HG03432 (cell line): ENCODE measurements around the gene MAST2.
"Not testable (repeated sequence)": the region's sequence is repeated elsewhere in the genome, so short reads cannot be mapped to it uniquely, and the experiment has no call there.

Experiments used
- ATAC-seq: cut with Tn5 transposase; IDR thresholded peaks from one replicate; pipeline ENCODE4 v1.9.1; 2021; ENCODE audit warnings: mild to moderate bottlenecking, moderate library complexity; ENCODE audit not compliant: unreplicated experiment

The MAST2 gene

DNA sequence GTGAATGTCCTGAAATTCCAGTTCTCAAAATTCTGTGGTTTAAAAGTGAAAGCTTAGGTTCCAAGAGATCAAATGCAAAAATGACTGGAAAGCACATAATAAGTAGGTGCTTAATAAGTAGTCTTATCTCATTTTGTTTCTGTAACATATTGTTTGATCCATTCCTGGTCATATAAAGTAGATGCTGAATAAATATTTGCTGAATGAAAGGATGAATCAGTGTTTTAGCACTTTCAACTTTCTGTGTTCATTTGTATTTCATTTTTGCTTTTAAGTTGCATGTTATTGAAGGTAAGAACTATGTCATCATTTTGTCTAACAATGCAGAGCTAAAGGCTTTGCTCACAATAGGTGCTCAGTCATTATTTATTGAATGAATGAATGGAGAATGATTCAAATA, 6.3 kb downstream of the MAST2 start:
- ATAC-seq = no peak

DNA sequence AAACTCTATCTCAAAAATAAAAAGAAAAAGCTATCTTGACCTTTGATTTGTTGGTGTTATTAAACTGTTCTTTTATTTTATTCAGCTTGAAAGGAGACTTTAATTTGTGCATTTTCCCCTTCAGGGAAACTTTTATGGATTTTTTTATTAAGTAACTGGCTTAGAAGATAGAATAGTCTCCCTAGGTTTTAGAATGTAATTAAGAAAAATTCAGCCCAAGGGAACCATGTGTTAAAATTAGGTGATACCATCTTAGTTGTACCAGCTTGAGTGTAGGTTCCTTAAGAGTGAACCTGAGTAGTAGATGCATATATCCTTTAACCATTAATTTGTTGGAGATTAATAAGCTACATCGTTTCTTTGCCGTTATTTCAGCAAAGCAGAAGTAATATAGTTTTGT, 11.4 kb downstream of the MAST2 start:
- no peak for ATAC-seq

DNA sequence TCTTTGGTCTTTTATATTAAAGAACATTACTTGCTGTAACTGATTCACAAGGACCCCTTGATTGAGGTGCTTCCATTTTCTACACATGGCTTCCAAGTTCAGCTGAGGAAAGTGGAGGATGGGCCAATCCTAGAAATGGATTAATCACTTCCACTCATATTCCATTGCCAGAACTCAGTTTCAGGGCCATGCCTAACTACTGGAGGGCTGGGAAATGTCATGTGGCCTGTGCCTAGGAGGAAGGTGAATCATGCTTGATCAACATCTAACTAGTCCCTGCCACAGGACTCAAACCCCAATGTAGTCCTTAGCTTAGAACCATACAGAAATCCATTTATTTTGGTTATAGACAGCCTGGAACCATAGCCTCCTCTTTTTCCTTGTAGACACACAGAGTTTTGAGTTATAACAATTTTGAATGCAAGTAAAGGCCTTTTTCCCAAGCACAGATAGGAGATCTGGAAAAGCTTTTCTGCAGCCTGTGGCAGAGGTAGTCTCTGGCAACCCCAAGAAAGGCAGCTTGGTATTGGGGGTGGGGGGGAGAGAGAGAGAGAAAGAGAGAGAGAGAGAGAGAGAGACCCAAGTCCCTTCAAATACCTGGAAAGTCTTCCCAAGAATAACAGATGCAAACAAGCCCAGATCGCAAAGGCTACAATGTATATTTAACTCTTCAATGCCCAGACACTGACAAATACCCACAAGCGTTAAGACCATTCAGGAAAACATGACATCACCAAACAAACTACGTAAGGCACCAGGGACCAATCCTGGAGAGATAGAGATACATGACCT, 12.5 kb downstream of the MAST2 start:
- no peak for ATAC-seq

GRCh38 chr1:45820173-45820572, 16.8 kb downstream of the MAST2 start:
- no peak for ATAC-seq

- no peak for ATAC-seq
These were observed 17.4 kb downstream of the MAST2 start for GRCh38 chr1:45820788-45821187.

- ATAC-seq = no peak
These were observed 19.2 kb downstream of the MAST2 start for GRCh38 chr1:45822644-45823043.

DNA sequence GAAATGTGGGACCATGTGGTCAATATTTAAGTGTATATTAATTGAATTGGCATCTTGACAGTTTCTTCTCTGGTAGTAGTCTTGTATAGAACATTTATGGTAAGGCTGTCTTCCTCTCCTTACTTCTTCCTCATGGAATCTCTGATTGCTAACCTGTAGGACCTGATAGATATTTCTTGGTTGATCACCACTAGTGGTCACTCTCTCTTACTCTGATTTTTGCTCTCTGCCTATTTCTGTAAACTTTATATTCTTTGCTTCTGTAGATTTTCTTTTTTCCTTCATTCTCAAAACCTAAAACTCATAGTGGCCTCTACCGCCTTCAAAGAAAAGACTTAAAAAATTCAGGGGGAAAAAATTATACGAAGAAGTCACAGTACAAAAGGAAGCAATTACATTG, 21.2 kb downstream of the MAST2 start:
- ATAC-seq = no peak

DNA sequence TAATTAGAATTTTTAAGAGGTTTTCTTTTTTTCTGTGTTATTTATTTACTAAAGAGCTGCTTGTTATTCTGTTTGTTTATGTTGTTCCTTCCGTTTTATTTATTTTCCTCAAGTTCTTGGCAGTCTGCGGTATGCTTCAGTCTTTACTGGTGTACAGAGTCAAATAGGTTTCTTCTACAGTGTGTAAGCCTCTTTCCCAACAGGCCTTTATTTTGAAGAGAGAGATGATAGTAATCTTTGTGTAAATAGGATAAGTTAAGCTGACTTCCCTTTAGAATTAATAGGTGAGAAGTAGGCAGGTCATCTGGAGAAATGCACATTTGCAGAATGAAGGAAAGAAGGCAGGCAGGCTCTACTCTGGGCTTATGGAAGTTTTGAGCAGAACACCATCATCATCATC, 23.8 kb downstream of the MAST2 start:
- no peak for ATAC-seq

GRCh38 chr1:45828841-45829240, 25.4 kb downstream of the MAST2 start:
- no peak for ATAC-seq

- no peak for ATAC-seq
These were observed 29.9 kb downstream of the MAST2 start for GRCh38 chr1:45833361-45833760.

DNA sequence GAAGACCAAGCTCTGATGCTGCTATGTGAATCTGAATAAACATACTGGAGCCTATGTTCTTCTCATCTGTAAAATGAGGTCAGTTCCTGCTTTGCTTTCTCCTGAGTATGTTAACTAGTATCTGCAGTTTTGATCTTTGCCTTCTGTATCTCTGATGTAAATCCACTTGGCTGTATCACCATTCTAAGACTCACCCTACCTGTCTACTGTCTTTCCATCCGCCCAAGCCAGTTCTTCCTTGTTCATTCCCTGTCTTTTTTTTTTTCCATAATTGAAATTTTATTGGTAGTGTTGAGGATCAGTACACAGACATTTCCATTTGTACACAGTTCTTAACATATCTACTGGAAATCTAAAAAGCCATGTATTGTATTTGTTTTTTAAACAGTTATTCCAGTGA, 31.3 kb downstream of the MAST2 start:
- no peak for ATAC-seq

DNA sequence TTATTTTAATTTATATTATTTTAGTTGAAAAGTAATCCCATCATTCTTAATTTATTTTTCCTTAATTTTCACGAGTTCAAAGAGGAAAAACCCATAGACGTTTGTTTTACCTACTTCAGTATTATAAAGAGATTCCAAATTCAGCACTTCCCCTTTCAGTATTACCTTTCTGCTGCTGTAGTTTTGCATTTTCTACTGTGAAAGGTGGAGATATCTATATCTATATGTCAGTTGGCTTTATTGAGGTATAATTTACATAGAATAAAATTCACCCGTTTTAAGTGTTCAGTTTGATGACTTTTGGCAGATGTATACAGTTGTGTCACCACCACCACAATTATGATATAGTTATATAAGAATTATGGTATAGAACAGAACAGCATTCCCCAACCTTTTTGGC, 33.0 kb downstream of the MAST2 start:
- ATAC-seq = no peak

GRCh38 chr1:45836861-45837260, 33.4 kb downstream of the MAST2 start:
- not testable (repeated sequence) for ATAC-seq

GRCh38 chr1:45838322-45838721, 34.9 kb downstream of the MAST2 start:
- not testable (repeated sequence) for ATAC-seq

DNA sequence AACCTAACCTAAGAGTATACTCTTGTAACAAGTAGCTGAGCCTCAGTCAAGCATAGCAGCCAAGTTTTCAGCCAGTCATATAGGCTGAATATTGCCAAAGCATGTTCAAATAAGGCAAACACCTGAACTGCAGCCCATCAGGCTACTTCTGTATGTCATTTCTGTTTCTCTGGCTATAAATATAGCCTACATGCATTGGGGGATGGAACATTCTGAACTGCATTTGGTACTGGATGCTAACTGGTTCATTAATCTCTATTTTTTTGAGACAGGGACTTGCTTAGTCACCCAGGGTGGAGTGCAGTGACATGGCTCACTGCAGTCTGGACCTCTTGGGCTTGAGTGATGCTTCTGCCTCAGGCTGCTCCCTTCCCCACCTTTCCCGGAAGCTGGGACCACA, 37.3 kb downstream of the MAST2 start:
- peak; percentile 53 for ATAC-seq

- ATAC-seq = no peak
These were observed 39.4 kb downstream of the MAST2 start for GRCh38 chr1:45842786-45843185.

DNA sequence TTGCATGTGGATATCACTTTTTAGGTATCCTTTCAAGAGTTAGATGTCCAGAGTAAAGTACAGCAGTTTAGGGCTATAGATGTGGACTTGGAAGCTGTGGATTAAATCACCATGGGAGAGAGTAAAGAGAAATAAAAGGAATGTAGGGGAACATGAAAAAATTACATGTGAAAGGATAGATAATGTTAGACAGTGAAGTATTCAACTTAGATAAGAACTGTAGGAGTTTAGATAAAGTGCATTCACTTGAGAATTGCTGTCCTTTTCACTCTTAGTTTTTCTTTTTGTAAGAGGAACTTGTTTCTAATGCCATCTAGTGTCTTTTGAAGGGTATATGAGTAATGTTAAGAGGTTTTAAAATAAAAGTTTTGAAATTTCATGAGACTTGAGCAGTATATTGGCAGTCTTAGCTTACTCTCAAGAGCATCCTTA, 40.1 kb downstream of the MAST2 start:
- ATAC-seq = no peak

DNA sequence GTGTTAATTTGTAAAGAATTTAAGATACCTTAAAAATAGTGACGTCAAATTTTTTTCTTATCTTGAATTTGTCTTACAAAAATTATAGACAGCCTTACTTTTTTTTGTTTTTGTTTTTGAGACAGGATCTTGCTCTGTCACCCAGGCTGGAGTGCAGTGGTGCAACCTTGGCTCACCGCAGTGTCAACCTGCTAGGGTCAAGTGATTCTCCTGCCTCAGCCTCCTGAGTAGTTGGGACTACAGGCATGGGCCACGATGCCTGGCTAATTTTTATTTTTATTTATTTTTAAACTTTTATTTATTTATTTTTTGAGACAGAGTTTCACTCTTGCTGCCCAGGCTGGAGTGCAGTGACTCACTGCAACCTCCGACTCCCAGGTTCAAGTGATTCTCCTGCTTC, 40.6 kb downstream of the MAST2 start:
- not testable (repeated sequence) for ATAC-seq

DNA sequence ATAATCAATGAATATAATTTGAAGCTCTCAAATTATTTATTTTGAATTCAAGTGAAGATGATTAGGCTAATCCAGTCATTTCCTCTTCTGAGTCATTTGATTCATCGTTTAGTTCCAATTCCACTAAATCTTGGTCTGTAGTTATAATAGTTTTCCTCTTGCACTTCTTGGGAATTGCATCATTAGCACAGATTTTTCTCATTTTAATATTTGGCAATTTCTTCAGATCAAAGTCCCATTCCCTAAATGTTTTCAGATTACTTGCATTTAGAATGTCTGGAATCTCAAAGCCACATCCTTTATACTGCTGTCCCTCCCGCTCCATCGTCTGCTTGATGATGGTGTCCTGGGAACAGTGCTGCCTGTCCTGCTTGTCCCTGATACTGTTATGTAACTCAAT, 43.5 kb downstream of the MAST2 start:
- no peak for ATAC-seq

GRCh38 chr1:45848097-45848496, 44.7 kb downstream of the MAST2 start:
- ATAC-seq = no peak

- ATAC-seq = no peak
These were observed 45.3 kb downstream of the MAST2 start for GRCh38 chr1:45848714-45849113.

DNA sequence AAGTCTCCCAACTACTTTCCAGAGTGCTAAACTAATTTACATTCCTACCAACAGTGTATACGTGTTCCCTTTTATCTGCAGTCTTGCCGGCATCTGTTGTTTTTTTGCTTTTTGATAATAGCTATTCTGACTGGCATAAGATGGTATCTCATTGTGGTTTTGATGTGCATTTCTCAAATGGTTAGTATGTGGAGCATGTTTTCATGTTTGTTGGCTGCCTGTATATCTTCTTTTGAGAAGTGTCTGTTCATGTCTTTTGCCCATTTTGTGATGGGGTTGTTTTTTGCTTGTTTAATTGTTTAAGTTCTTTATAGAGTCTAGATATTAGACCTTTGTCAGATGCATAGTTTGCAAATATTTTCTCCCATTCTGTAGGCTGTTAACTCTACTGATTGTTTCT, 46.6 kb downstream of the MAST2 start:
- no peak for ATAC-seq

DNA sequence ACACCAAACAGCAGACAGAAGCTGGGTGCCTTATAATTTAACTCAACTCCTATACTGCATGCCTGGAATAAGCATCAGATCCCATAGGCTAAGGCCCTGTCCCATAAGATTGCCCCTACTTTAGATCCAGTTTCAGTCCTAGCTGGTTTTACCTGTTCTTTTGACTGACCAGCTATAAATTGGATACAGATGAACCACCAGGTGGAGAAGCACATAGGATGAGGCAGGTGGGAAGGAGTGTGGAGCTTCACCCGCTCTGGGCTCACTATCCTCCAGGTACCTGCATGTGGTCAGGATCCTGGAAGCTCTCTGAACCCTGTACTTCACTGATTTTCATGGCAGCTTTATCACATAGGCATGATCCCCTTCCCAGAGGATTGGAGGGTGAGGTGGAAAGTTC, 51.3 kb downstream of the MAST2 start:
- ATAC-seq = no peak
